ENCODE results near the gene RTL10. TPM values are rescaled to one million over a fixed set of nuclear protein-coding genes. Genes with fewer than 3 reads are reported as not detected.

The RTL10 gene
- total and polyA plus RNA-seq, 2 donors (not counting 1 experiment from before 2014, with no cell fraction given) = 6.4 to 15.2 TPM

DNA sequence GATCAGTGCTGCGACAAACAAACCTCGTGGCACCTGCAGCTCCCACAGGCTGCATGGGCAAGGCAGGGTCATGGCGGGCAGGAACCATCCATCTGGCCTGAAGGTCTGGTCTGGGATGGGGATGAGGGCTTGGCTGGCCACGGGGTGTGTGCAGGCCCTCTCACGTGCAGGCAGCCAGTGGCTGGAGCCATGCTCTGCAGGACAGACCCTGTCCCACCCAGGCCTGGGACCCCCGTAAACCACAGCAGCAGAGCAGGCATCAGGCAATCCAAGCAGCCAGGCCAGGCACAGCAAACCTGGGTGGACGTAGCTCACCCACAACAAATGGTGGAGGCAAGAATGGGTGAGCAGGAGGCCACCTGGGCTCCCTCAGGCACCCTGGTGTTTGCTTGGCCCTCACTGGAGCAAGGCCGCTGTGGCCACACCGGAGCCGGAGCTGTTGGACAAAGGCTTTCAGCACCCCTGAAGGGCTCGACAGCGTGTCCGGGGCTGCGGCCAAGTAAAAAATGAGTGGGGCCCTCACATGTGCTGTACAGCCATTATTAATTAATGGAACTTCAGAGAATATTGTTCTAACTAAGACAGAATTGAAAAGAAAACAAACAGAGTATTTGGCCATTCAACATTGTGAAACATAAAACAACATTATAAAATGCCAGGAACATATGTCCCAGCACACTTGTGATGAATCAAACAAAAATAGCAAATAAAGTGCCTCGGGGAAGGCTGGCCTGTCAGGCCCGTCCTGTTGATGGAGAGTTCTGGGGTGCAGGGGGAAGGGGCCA lies 24.0 kb upstream of the RTL10 start:
- no peak for DNase-seq
- Histone ChIP-seq H3K27ac (ENCODE audit: low read length in 2 of 2) (no peak overlapping the region), H3K79me2 (ENCODE audit: control insufficient read depth, insufficient read depth, low read length) (no peaks in the 10 kb centered on the region), H3K4me3 (ENCODE audit: control extremely low read depth in 1 of 5, extremely low read depth in 1 of 5, insufficient read depth in 1 of 5, low read depth in 2 of 5, low read length in 4 of 5) (no peak overlapping the region), H3K4me2 (replicated peaks; ENCODE audit: low read depth, low read length, poor library complexity, severe bottlenecking) (no peak overlapping the region), H4K20me1 (ENCODE audit: control insufficient read depth, insufficient read depth, low read length, poor library complexity, severe bottlenecking) (no peaks in the 10 kb centered on the region), H2AFZ (ENCODE audit: insufficient read depth, low read depth, low read length, poor library complexity, severe bottlenecking) (no peak overlapping the region), H3K9ac (ENCODE audit: low read length) (no peak overlapping the region), H3K4me1 (ENCODE audit: control insufficient read depth in 2 of 2, insufficient read depth in 2 of 2, low read length in 2 of 2) (no peaks in the 10 kb centered on the region), H3K36me3 (replicated peaks in 1 of 2; ENCODE audit: control extremely low read depth in 1 of 2, control insufficient read depth in 1 of 2, extremely low read depth in 1 of 2, insufficient read depth in 2 of 2, low read length in 1 of 2) (no peaks in the 10 kb centered on the region), H3K27me3 (replicated peaks in 1 of 4; ENCODE audit: control extremely low read depth in 1 of 4, control insufficient read depth in 3 of 4, insufficient read depth in 4 of 4, low read length in 3 of 4) (no peaks in the 10 kb centered on the region), H3K9me3 (ENCODE audit: control extremely low read depth in 1 of 3, control insufficient read depth in 2 of 3, insufficient read depth in 1 of 3, low read length in 2 of 3) (no peaks in the 10 kb centered on the region)
- no peak for TF ChIP-seq EZH2 (IDR thresholded peaks at IDR 0.05; ENCODE audit: borderline replicate concordance, insufficient read depth, low read depth, low read length, poor library complexity, severe bottlenecking)
- TF ChIP-seq, protein P1, sequence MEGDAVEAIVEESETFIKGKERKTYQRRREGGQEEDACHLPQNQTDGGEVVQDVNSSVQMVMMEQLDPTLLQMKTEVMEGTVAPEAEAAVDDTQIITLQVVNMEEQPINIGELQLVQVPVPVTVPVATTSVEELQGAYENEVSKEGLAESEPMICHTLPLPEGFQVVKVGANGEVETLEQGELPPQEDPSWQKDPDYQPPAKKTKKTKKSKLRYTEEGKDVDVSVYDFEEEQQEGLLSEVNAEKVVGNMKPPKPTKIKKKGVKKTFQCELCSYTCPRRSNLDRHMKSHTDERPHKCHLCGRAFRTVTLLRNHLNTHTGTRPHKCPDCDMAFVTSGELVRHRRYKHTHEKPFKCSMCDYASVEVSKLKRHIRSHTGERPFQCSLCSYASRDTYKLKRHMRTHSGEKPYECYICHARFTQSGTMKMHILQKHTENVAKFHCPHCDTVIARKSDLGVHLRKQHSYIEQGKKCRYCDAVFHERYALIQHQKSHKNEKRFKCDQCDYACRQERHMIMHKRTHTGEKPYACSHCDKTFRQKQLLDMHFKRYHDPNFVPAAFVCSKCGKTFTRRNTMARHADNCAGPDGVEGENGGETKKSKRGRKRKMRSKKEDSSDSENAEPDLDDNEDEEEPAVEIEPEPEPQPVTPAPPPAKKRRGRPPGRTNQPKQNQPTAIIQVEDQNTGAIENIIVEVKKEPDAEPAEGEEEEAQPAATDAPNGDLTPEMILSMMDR (IDR thresholded peaks at IDR 0.05) = no peak
- intact Hi-C loops (cut with micrococcal nuclease) = no loop called here
- Mint-ChIP-seq H3K4me3 (no peak overlapping the region), H3K27me3 (no peaks in the 10 kb centered on the region), H3K4me1 (no peaks in the 10 kb centered on the region), H3K9me3 (ENCODE audit: insufficient read depth) (no peaks in the 10 kb centered on the region), H3K27ac (no peak overlapping the region)
- WGBS (ENCODE audit: insufficient coverage) = 95% methylated on average over 12 of the region's 16 CpGs
- ChIA-PET CTCF (no interaction called here), POLR2A (no interaction called here)
- ATAC-seq (ENCODE audit: low read depth) = no peak

DNA sequence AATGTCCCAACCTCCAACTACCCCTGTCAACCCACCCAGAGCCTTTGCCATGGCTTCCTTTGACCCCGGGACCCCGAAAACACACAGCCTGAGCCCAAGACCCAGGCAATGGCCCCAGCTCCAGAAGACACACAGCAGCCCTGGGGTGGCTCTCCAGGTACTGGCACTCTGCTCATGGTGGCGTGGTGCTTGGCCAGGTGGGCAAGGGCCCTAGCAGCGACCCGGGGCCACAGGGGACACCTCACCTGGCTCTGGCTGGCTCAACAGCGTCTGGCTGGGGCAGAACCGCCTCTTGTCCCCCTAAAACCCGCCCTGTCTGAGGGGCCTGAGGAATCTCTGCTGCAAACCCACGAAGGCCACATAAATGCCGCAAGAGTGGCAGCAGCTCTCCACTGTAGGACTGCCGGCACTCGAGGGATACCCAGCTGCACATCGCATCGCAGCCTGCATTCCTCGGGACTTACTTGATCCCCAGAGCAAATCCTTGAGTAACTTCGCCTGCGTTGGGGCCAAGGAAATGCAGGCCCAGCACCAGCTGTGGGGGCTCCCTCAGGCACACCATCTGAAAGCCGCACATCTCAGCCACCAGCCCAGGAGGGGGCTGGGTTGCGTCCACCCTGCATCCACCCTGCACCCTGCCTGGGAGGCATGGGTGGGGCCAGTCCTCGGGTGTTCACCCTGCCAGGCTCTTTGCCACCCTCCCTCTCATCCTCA lies 23.1 kb upstream of the RTL10 start:
- intact Hi-C loops (cut with micrococcal nuclease) = no loop called here
- Histone ChIP-seq H3K27me3 (replicated peaks in 1 of 4; ENCODE audit: control extremely low read depth in 1 of 4, control insufficient read depth in 3 of 4, insufficient read depth in 4 of 4, low read length in 3 of 4) (no peaks in the 10 kb centered on the region), H3K4me2 (replicated peaks; ENCODE audit: low read depth, low read length, poor library complexity, severe bottlenecking) (no peak overlapping the region), H3K9me3 (ENCODE audit: control extremely low read depth in 1 of 3, control insufficient read depth in 2 of 3, insufficient read depth in 1 of 3, low read length in 2 of 3) (no peaks in the 10 kb centered on the region), H3K4me1 (ENCODE audit: control insufficient read depth in 2 of 2, insufficient read depth in 2 of 2, low read length in 2 of 2) (no peaks in the 10 kb centered on the region), H4K20me1 (ENCODE audit: control insufficient read depth, insufficient read depth, low read length, poor library complexity, severe bottlenecking) (no peaks in the 10 kb centered on the region), H3K79me2 (ENCODE audit: control insufficient read depth, insufficient read depth, low read length) (no peaks in the 10 kb centered on the region), H3K27ac (ENCODE audit: low read length in 2 of 2) (no peak overlapping the region), H3K4me3 (ENCODE audit: control extremely low read depth in 1 of 5, extremely low read depth in 1 of 5, insufficient read depth in 1 of 5, low read depth in 2 of 5, low read length in 4 of 5) (no peak overlapping the region), H3K9ac (ENCODE audit: low read length) (no peak overlapping the region), H2AFZ (ENCODE audit: insufficient read depth, low read depth, low read length, poor library complexity, severe bottlenecking) (no peak overlapping the region), H3K36me3 (replicated peaks in 1 of 2; ENCODE audit: control extremely low read depth in 1 of 2, control insufficient read depth in 1 of 2, extremely low read depth in 1 of 2, insufficient read depth in 2 of 2, low read length in 1 of 2) (no peaks in the 10 kb centered on the region)
- ChIA-PET POLR2A (no interaction called here), CTCF (no interaction called here)
- TF ChIP-seq, protein P1 (IDR thresholded peaks at IDR 0.05) = no peak
- no peak for TF ChIP-seq EZH2 (IDR thresholded peaks at IDR 0.05; ENCODE audit: borderline replicate concordance, insufficient read depth, low read depth, low read length, poor library complexity, severe bottlenecking)
- Mint-ChIP-seq H3K4me1 (no peaks in the 10 kb centered on the region), H3K4me3 (no peak overlapping the region), H3K27ac (no peak overlapping the region), H3K9me3 (ENCODE audit: insufficient read depth) (no peaks in the 10 kb centered on the region), H3K27me3 (no peaks in the 10 kb centered on the region)
- ATAC-seq (ENCODE audit: low read depth) (no peak), DNase-seq (no peak)
- 97% methylated on average over 20 of the region's 20 CpGs for WGBS (ENCODE audit: insufficient coverage)

Measured in B cell (primary cell).